HG03342 (cell line): Measurements from ENCODE around the gene TAS1R2.
"Not testable (repeated sequence)": the region's sequence is repeated elsewhere in the genome, so short reads cannot be mapped to it uniquely, and the experiment has no call there.

Source experiments
- ATAC-seq: cut with Tn5 transposase; IDR thresholded peaks from one replicate; pipeline ENCODE4 v1.9.1; 2021; ENCODE audit warnings: mild to moderate bottlenecking, moderate library complexity; ENCODE audit not compliant: unreplicated experiment

The TAS1R2 gene

GRCh38 chr1:18859560-18859959 lies at the start of gene TAS1R2:
TAS1R2 (minus strand) TSS chr1:18859660; CDS start chr1:18859660, 0 bp downstream.
- no peak for ATAC-seq

DNA sequence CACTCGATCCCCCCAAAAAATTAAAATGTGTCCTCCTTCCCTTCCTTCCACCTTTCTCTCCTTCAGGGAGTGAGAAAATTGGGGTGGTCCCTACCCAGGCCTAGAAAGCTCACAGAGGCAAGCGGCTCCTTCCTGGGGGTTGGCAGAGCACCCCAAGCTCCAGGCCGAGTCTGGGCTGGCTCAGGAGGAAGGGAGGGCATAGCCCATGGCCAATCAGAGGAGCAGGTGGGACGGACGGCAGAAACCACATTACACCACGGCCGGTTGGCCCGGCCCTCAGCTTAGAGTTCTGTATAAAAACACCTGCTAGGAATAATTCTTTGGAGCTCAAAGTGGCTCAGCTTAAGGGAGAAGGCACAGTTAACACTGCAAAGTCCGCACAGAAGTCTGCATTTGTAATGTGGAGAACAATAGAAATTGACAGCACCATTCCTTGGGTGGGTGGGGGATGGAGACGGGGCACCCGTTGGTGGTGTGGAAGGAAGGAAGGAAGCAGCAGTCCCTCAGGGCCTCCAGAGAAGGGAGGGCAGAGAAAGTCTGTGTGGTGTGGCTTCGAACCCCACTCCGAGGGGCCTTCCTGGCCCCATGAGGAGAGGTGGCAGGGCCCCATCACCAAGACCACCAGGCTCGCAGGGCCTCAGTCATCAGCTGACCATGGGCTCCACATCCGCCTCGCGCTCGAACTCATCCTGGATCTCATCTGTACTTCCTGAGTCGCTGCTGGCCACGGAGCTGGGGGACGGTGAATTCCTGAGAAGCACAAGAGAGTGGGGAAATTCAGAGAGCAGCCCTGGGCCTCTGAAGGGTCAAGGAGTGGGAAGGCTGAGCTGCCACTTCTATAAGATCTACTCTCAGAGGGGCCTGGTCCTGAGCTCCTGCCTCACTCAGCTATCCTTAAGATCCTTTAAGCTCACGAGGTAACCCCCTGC lies 48.7 kb upstream of the TAS1R2 start:
- ATAC-seq: no peak

GRCh38 chr1:18907021-18907916 lies 47.8 kb upstream of the TAS1R2 start:
- ATAC-seq: no peak

- no peak for ATAC-seq
Observed at GRCh38 chr1:18903291-18903756, 43.9 kb upstream of the TAS1R2 start.

DNA sequence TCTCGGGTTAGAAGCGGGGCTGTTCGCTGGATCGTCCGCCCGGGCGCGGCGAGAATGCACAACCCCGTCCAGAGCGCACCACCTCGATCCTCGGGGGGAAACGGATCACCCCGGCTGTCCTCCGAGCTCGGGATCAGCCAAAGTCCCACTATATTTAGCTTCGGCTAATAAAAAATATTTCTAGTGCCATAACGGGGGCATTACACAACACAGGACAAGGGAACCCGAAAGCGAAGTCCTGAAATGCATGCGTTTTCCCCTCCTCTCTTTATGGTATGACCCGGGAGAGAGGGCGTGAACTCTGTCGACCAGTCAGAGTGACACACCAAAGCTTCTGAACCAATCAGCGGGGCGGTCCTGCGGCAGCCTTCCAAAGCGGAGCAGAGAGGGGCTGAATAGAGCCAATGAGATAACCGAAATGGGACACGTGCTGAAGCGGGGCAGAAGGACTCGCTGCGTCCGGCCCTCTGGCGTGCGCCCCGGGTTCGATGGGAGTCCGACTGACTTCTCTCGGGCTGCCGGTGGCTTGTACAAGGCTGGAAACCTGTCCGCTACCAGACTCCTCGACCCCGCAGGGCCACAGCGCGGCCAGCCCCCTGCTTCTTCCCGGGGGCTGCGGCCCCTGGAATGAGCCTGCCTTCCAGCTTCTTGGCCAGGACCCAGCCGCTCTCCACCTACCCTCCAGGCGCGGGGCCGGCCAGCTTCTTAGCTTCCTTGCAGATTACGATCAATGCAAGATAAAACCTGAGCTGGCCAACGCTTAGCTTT lies 43.2 kb upstream of the TAS1R2 start, which contains the start of gene ALDH4A1:
TSS of gene ALDH4A1 (minus strand) at position 33 of the 768 bp plus-strand sequence. CDS start at position 1, 32 bp downstream.
- ATAC-seq: peak; percentile 94

DNA sequence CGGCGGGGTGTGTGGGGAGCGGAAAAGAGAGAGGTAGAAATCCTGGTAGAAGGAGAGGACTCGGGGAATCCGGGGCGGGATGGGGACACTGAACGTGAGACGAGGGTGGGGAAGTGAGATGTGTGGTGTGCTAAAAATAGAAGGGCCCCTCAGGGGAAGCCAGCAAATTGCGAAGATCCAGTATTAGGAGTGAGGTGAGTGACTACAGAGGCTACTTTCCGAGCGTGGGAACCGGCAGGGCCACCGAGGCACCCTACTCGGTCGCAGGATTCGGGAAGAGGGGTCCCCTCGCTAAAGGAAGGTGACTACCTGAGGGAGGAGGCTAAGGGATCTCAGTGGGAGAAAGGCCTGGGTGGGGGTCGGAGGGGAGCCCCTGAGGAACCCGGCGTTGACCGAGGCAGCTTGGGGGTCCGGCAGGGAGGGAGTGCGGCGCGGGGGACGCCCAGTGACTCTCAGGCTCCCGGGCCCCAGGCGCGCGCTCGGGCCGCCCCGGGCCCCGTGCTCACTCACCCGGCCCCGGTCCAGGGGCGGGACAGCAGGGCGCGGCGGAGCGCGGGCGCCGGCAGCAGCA lies 42.6 kb upstream of the TAS1R2 start:
- ATAC-seq: no peak

DNA sequence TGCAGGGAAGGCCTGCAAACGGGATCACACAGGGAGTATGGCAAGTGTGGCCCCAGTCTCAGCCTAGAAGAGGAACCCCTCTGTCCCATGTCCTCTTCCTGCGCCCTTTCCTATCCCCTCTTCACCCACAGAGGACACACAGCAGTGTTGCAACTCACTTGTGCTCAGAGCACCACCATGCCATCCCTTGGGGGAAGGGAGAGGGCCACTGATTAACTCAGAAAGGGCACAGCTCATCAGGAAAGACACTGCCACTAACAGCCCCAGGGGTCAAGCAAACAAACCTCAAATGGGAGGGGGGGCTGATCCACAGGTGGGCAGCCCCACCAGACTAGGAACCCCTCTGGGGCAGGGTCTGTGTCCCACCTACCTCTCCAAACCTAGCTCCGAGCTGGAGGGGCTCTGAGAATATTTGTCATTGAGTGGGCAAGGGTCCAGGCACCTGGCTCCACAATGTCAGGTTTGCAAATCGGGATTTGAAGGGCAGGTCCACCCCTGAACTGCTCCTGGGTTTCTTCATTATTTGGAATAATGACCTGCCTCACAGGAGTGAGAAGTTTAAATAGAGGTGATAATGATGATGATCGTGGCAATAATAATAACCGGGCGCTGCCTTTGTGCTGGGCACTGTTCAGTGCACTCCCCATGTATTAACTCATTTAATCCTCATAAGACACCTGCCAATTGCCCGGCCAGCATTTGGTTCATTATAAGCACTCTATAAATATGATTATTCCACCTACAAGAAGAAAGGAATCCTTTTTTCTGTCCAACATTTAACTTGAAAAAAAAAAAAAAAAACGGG lies 41.9 kb upstream of the TAS1R2 start:
- ATAC-seq: no peak

GRCh38 chr1:18900303-18900841 lies 40.9 kb upstream of the TAS1R2 start:
- ATAC-seq: no peak

GRCh38 chr1:18899363-18900049 lies 40.0 kb upstream of the TAS1R2 start:
- ATAC-seq: no peak

- ATAC-seq: no peak
Observed at GRCh38 chr1:18898567-18898966, 39.1 kb upstream of the TAS1R2 start.

- ATAC-seq: no peak
Observed at GRCh38 chr1:18895317-18895716, 35.9 kb upstream of the TAS1R2 start.

DNA sequence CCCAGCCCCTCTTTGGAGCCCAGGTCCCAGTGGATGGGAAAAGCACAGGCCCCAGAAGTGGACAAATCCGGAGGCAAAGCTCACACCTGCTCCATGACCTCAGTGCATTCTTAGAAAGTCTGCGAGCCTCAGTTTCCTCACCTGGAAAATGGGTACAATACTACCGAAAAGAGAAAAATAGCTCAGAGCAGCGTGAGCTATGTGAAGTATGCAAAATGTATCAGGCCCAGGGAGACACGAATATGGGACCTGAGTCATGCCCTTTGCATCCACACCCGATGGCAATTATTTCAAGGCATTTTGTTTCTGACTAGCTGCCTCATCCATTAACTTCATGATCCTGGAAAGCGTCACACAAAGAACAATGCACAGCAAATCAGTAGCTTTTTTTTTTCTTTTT lies 33.7 kb upstream of the TAS1R2 start:
- no peak for ATAC-seq

GRCh38 chr1:18891858-18892257 lies 32.4 kb upstream of the TAS1R2 start:
- not testable (repeated sequence) for ATAC-seq

- ATAC-seq: no peak
Observed at GRCh38 chr1:18891426-18891780, 31.9 kb upstream of the TAS1R2 start.

- ATAC-seq: no peak
Observed at GRCh38 chr1:18890706-18891425, 31.4 kb upstream of the TAS1R2 start.

DNA sequence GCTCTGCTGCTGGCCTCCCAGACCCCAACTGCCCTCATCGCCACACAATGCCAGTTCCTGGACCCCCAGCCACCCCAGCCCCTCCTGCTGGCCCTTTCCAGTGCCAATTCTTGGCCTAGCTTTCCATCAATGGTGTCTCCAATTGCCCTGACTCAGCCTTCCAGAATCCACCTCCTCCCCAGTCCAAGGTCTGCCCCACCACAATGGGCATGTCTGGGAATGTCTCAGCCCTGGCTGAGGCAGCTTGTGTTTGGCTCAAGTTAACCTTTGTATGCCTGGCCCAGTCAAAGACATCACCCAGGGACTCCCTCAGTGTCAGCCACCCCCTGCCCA lies 26.5 kb upstream of the TAS1R2 start:
- ATAC-seq: no peak

DNA sequence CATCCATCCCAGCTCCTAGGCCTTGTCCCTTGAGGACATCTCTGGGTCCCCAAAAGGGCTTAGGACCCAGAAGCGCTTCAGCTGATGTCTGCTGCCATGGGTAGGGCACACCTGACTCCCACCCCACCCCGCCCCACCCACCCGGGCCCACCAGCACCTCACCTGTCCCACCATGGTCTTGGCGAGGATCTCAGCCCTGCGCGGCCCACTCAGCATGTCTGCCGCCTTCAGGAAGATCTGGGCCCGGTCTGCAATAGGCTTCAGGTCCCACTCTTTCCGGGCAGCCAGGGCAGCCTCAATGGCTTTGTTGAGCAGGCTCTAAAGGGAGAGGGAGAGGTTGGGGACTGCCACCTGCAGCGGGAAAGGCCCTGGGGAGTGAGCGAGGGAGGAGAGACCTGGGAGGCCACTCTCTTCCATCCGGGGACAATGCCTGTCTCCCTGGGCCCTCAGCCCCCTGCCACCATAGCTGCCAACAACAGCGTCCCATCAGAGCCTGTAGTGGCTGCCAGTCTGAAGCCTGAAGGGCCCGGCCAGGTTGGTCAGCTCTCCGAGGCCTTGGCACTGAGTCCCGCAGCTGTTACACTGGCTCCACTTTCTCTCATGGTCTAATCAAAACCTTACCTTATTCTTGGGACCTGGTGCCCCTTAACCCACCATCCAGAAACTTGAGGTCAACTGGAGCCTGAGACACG lies 26.0 kb upstream of the TAS1R2 start:
- ATAC-seq: no peak

DNA sequence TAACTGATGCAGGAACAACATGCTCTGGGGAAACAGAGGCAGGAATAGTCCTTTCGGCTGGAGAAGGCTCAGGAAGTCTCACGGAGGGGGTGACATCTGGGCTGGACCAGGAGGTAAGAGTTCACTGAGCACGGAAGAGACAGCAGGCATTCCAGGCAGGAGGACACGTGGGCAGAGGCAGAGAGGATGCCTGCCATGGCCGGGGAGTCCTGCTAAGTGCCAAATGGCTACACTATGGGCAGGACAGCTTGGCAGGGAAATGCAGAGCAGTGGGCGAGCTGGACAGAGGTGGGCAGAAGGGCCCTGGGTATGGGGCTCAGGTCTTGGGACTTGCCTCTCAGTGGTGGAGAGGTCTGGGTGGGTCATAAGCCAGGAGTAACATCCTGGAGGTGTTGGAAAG lies 25.3 kb upstream of the TAS1R2 start:
- ATAC-seq: no peak
